HepG2 (cell line): ENCODE results near the gene CHIC2. TPM values are rescaled to one million over a fixed set of nuclear protein-coding genes. Genes with fewer than 3 reads are reported as not detected.

Source experiments
- AHR ChIP-seq: IDR thresholded peaks from 2 replicates; pipeline ENCODE4 v1.6.1; 2018; ENCODE audit warnings: missing genetic modification reagents, missing compliant biosample characterization
- ATF7-NPFF ChIP-seq: sonication (generic); formaldehyde crosslinking; IDR thresholded peaks from 2 replicates; pipeline ENCODE4 v1.8.1; 2023; ENCODE audit warnings: mild to moderate bottlenecking, low read depth, missing genetic modification reagents, moderate library complexity
- CEBPG ChIP-seq: IDR thresholded peaks from 2 replicates; pipeline ENCODE4 v1.6.1; 2016
- ELF1 ChIP-seq: sonication (generic); formaldehyde crosslinking; IDR thresholded peaks from 2 replicates; pipeline ENCODE4 v1.4.0; 2020; ENCODE audit warnings: missing genetic modification reagents
- HDAC2 ChIP-seq: sonication (generic); formaldehyde crosslinking; IDR thresholded peaks from 2 replicates; pipeline ENCODE4 v1.4.0; 2020; ENCODE audit warnings: missing genetic modification reagents
- MAZ ChIP-seq, 2 experiments: sonication (generic) in 1 of 2; formaldehyde crosslinking in 1 of 2; IDR thresholded peaks; 2 replicates each; pipeline versions ENCODE4 v1.5.0 to v1.6.1; 2012 to 2020; ENCODE audit warnings: low read depth in 2 of 2, mild to moderate bottlenecking in 2 of 2, borderline replicate concordance in 1 of 2, improper control_type of control experiment in 1 of 2, low read length in 1 of 2, missing genetic modification reagents in 1 of 2, moderate library complexity in 1 of 2
- NAIF1 ChIP-seq: sonication (generic); formaldehyde crosslinking; IDR thresholded peaks from 2 replicates; pipeline ENCODE4 v1.5.0; 2020; ENCODE audit warnings: mild to moderate bottlenecking, missing genetic modification reagents, borderline replicate concordance
- PTBP1 ChIP-seq: fragments of 200-400 bp; formaldehyde crosslinking; IDR thresholded peaks from 2 replicates; pipeline ENCODE4 v1.6.1; 2018; ENCODE audit warnings: low read length, low read depth; ENCODE audit not compliant: poor library complexity, severe bottlenecking
- TOPORS ChIP-seq: sonication (generic); formaldehyde crosslinking; IDR thresholded peaks from 2 replicates; pipeline ENCODE4 v1.8.0; 2023; ENCODE audit warnings: mild to moderate bottlenecking, missing genetic modification reagents
- ZBTB8A ChIP-seq: sonication (generic); formaldehyde crosslinking; IDR thresholded peaks from 2 replicates; pipeline ENCODE4 v1.4.0; 2020; ENCODE audit warnings: mild to moderate bottlenecking, low read depth, missing genetic modification reagents, borderline replicate concordance
- ZFP1 ChIP-seq: IDR thresholded peaks from 2 replicates; pipeline ENCODE4 v1.6.1; 2016
- ZFP82 ChIP-seq: sonication (generic); formaldehyde crosslinking; IDR thresholded peaks from 2 replicates; pipeline ENCODE4 v1.5.1; 2020; ENCODE audit warnings: mild to moderate bottlenecking, missing genetic modification reagents, borderline replicate concordance
- ZNF160 ChIP-seq: sonication (generic); formaldehyde crosslinking; IDR thresholded peaks from 2 replicates; pipeline ENCODE4 v1.8.0; 2022; ENCODE audit warnings: mild to moderate bottlenecking, inconsistent platforms, missing genetic modification reagents
- ZNF615 ChIP-seq: sonication (generic); formaldehyde crosslinking; IDR thresholded peaks from 2 replicates; pipeline ENCODE4 v1.5.0; 2020; ENCODE audit warnings: mild to moderate bottlenecking, missing genetic modification reagents, borderline replicate concordance
- ZNF660 ChIP-seq: sonication (generic); formaldehyde crosslinking; IDR thresholded peaks from 2 replicates; pipeline ENCODE4 v1.5.1; 2020; ENCODE audit warnings: mild to moderate bottlenecking, low read depth, missing genetic modification reagents, borderline replicate concordance
- ZNF780A ChIP-seq: sonication (generic); formaldehyde crosslinking; IDR thresholded peaks from 2 replicates; pipeline ENCODE4 v1.8.0; 2022; ENCODE audit warnings: mild to moderate bottlenecking, missing genetic modification reagents, moderate library complexity
- ZSCAN25 ChIP-seq: sonication (generic); formaldehyde crosslinking; IDR thresholded peaks from 2 replicates; pipeline ENCODE4 v1.8.0; 2022; ENCODE audit warnings: mild to moderate bottlenecking, missing genetic modification reagents
- polyA plus RNA-seq, 8 experiments: library from polyadenylated mRNA; depleted of rRNA in 3 of 8; stranded (reverse) in 7 of 8; unstranded in 1 of 8; fragments of >200 nt; fragmentation: Illumina TruSeq in 4 of 8; extraction: Trizol in 4 of 8; gene quantifications; 2 replicates each; pipeline versions ENCODE4 v1.2.1 to v1.2.3, GENCODE V29; 2011 to 2016; ENCODE audit warnings: low read depth in 4 of 8, missing spikeins in 1 of 8, mixed read lengths in 1 of 8; ENCODE audit not compliant: insufficient read depth in 1 of 8
- total RNA-seq, 5 experiments: library from RNA; depleted of rRNA; stranded (reverse); fragments of >200 nt; fragmentation: Illumina TruSeq; extraction: Trizol; gene quantifications; 2 replicates each; pipeline ENCODE4 v1.2.3, GENCODE V29; 2016; ENCODE audit warnings: low read depth in 1 of 5
- TF ChIP-seq, protein P1 (sequence below): sonication (generic); formaldehyde crosslinking; IDR thresholded peaks from 2 replicates; pipeline ENCODE4 v1.4.0; 2020; ENCODE audit warnings: missing genetic modification reagents
- TF ChIP-seq, protein P2 (sequence below): sonication (generic); formaldehyde crosslinking; IDR thresholded peaks from 2 replicates; pipeline ENCODE4 v1.4.0; 2020; ENCODE audit warnings: missing genetic modification reagents
- TF ChIP-seq, protein P3 (sequence below): sonication (generic); formaldehyde crosslinking; IDR thresholded peaks from 2 replicates; pipeline ENCODE4 v1.4.0; 2020; ENCODE audit warnings: mild to moderate bottlenecking, missing genetic modification reagents, borderline replicate concordance
- TF ChIP-seq, protein P4 (sequence below): sonication (generic); formaldehyde crosslinking; IDR thresholded peaks from 2 replicates; pipeline ENCODE4 v1.9.0; 2022; ENCODE audit warnings: low read depth, missing genetic modification reagents

The CHIC2 gene
- total and polyA plus RNA-seq, 2 of the 13 experiments (the other 11 are each of a cell fraction or from before 2014, with no cell fraction given) = 10.0 to 17.2 TPM

DNA sequence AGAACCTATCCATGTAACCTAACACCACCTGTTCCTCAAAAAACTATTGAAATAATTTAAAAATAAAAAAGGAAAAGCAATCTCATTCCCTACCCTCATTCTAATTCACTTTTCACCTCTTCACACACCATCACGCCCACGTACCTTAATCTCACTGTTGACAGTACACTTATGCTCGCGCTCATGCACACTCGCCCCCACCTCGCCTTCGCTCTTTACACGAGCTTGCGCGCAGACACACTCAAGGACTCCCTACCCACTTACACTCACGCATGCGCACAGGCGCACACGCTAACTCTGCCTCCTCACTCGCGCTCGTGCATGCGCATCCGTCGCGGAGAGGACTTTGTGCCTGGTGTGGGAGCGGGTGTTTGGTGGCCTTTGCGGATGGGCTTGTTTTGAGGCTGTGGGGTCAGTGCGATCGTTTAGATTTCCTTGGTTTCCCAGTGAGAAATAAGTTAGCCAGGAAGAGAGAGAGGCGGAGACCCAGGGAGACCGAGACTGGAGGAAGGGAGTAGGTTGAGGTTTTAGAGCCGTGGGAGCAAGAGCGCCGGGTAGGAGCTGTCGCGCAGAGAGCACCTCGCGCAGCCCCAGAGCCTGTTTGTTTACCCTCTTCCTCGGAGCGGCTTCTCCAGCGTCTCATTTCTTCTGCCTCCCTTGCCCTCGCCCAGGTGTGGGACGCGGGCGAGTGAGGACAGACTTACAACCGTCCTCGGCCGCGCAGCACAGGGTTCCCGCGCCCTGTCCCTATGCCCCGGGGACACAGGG lies 27.4 kb upstream of the CHIC2 start (continued):
- TF ChIP-seq ZNF660 (CRISPR knock-in tag) = no peak
- TF ChIP-seq MAZ (IDR thresholded peaks at IDR 0.05; ENCODE audit: borderline replicate concordance, low read depth, low read length) = no peak
- 0 out of 2 replicates have a peak, but pooled peaks have one; percentile 40 for TF ChIP-seq MAZ (CRISPR knock-in tag; IDR thresholded peaks at IDR 0.05; ENCODE audit: low read depth)
- 0 out of 2 replicates have a peak, but pooled peaks have one; percentile 33 for TF ChIP-seq ZNF160 (CRISPR knock-in tag)
- TF ChIP-seq, protein P1, sequence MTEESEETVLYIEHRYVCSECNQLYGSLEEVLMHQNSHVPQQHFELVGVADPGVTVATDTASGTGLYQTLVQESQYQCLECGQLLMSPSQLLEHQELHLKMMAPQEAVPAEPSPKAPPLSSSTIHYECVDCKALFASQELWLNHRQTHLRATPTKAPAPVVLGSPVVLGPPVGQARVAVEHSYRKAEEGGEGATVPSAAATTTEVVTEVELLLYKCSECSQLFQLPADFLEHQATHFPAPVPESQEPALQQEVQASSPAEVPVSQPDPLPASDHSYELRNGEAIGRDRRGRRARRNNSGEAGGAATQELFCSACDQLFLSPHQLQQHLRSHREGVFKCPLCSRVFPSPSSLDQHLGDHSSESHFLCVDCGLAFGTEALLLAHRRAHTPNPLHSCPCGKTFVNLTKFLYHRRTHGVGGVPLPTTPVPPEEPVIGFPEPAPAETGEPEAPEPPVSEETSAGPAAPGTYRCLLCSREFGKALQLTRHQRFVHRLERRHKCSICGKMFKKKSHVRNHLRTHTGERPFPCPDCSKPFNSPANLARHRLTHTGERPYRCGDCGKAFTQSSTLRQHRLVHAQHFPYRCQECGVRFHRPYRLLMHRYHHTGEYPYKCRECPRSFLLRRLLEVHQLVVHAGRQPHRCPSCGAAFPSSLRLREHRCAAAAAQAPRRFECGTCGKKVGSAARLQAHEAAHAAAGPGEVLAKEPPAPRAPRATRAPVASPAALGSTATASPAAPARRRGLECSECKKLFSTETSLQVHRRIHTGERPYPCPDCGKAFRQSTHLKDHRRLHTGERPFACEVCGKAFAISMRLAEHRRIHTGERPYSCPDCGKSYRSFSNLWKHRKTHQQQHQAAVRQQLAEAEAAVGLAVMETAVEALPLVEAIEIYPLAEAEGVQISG (CRISPR knock-in tag) = no peak; the same call in 1 of the 2 replicates
- TF ChIP-seq CEBPG (CRISPR knock-in tag) = no peak
- no peak for TF ChIP-seq ZNF615 (CRISPR knock-in tag)
- TF ChIP-seq PTBP1 = no peak
- peak; percentile 23; the same call in 1 of the 2 replicates for TF ChIP-seq NAIF1 (CRISPR knock-in tag)
- TF ChIP-seq HDAC2 (CRISPR knock-in tag) = no peak; the same call in 1 of the 2 replicates
- TF ChIP-seq ELF1 (CRISPR knock-in tag) = no peak
- no peak for TF ChIP-seq ZFP82
- peak; percentile 52; the same call in 1 of the 2 replicates for TF ChIP-seq AHR (CRISPR knock-in tag)
- TF ChIP-seq, protein P2, sequence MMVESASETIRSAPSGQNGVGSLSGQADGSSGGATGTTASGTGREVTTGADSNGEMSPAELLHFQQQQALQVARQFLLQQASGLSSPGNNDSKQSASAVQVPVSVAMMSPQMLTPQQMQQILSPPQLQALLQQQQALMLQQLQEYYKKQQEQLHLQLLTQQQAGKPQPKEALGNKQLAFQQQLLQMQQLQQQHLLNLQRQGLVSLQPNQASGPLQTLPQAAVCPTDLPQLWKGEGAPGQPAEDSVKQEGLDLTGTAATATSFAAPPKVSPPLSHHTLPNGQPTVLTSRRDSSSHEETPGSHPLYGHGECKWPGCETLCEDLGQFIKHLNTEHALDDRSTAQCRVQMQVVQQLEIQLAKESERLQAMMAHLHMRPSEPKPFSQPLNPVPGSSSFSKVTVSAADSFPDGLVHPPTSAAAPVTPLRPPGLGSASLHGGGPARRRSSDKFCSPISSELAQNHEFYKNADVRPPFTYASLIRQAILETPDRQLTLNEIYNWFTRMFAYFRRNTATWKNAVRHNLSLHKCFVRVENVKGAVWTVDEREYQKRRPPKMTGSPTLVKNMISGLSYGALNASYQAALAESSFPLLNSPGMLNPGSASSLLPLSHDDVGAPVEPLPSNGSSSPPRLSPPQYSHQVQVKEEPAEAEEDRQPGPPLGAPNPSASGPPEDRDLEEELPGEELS = no peak
- TF ChIP-seq ZSCAN25 = no peak
- no peak for TF ChIP-seq ZNF780A
- no peak for TF ChIP-seq TOPORS (CRISPR knock-in tag)
- TF ChIP-seq ATF7-NPFF (CRISPR knock-in tag) = no peak
- no peak for TF ChIP-seq ZFP1
- TF ChIP-seq, protein P3, sequence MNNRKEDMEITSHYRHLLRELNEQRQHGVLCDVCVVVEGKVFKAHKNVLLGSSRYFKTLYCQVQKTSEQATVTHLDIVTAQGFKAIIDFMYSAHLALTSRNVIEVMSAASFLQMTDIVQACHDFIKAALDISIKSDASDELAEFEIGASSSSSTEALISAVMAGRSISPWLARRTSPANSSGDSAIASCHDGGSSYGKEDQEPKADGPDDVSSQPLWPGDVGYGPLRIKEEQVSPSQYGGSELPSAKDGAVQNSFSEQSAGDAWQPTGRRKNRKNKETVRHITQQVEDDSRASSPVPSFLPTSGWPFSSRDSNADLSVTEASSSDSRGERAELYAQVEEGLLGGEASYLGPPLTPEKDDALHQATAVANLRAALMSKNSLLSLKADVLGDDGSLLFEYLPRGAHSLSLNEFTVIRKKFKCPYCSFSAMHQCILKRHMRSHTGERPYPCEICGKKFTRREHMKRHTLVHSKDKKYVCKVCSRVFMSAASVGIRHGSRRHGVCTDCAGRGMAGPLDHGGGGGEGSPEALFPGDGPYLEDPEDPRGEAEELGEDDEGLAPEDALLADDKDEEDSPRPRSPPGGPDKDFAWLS (CRISPR knock-in tag) = no peak
- TF ChIP-seq, protein P4, sequence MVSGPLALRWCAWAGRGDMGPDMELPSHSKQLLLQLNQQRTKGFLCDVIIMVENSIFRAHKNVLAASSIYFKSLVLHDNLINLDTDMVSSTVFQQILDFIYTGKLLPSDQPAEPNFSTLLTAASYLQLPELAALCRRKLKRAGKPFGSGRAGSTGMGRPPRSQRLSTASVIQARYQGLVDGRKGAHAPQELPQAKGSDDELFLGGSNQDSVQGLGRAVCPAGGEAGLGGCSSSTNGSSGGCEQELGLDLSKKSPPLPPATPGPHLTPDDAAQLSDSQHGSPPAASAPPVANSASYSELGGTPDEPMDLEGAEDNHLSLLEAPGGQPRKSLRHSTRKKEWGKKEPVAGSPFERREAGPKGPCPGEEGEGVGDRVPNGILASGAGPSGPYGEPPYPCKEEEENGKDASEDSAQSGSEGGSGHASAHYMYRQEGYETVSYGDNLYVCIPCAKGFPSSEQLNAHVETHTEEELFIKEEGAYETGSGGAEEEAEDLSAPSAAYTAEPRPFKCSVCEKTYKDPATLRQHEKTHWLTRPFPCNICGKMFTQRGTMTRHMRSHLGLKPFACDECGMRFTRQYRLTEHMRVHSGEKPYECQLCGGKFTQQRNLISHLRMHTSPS (CRISPR knock-in tag) = no peak
- TF ChIP-seq ZBTB8A = 0 out of 2 replicates have a peak, but pooled peaks have one; percentile 14
